Measurements from ENCODE around the gene NOS3. TPM values are rescaled to one million over a fixed set of nuclear protein-coding genes. Genes with fewer than 3 reads are reported as not detected.
"Not testable (repeated sequence)": the region's sequence is repeated elsewhere in the genome, so short reads cannot be mapped to it uniquely, and the experiment has no call there.

NOS3 gene
- total RNA-seq, 2 experiments from 2014 or later: 5.4 to 6.2 TPM

GRCh38 chr7:151024435-151025056 is 33.7 kb downstream of the NOS3 start, which contains the start of gene ATG9B:
Gene ATG9B (minus strand): TSS chr7:151024494. CDS start chr7:151024423, 71 bp downstream.
- H3K4me3 Mint-ChIP-seq: no peak within 1 kb of the TSS
- H3K27me3 Mint-ChIP-seq: peaks cover 7% of the 10 kb centered on the region
- DNase-seq (no peak), ATAC-seq (no peak)
- H3K4me1 Mint-ChIP-seq (ENCODE audit: low read depth): peaks cover 14% of the 10 kb centered on the region
- H3K9me3 Mint-ChIP-seq: no peaks in the 10 kb centered on the region
- H3K36me3 Mint-ChIP-seq (ENCODE audit: low read depth): peaks cover 4% of the 10 kb centered on the region
- CTCF ChIA-PET: interaction anchor here (1.0 kb wide), 1 partner anchor 86 kb away, joined by 3 read pairs; no protein-coding TSS in a partner anchor
- no peak within 1 kb of the TSS for H3K27ac Mint-ChIP-seq
- intact Hi-C loops (cut with micrococcal nuclease): no loop called here
- TF ChIP-seq, protein P1, sequence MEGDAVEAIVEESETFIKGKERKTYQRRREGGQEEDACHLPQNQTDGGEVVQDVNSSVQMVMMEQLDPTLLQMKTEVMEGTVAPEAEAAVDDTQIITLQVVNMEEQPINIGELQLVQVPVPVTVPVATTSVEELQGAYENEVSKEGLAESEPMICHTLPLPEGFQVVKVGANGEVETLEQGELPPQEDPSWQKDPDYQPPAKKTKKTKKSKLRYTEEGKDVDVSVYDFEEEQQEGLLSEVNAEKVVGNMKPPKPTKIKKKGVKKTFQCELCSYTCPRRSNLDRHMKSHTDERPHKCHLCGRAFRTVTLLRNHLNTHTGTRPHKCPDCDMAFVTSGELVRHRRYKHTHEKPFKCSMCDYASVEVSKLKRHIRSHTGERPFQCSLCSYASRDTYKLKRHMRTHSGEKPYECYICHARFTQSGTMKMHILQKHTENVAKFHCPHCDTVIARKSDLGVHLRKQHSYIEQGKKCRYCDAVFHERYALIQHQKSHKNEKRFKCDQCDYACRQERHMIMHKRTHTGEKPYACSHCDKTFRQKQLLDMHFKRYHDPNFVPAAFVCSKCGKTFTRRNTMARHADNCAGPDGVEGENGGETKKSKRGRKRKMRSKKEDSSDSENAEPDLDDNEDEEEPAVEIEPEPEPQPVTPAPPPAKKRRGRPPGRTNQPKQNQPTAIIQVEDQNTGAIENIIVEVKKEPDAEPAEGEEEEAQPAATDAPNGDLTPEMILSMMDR (IDR thresholded peaks at IDR 0.05): no peak
- POLR2A ChIA-PET: no interaction called here

- no peaks in the 10 kb centered on the region for H3K27me3 Mint-ChIP-seq
- ChIA-PET CTCF (interaction anchor here (8.4 kb wide), 1 partner anchor 10 kb away, joined by 73 read pairs; no protein-coding TSS in a partner anchor), POLR2A (interaction anchor here (1.0 to 1.5 kb wide), 3 partner anchors 11 to 62 kb away, joined by 3 to 4 read pairs (median 4); no protein-coding TSS in a partner anchor)
- DNase-seq (no peak), ATAC-seq (no peak)
- TF ChIP-seq, protein P1 (IDR thresholded peaks at IDR 0.05): no peak
- intact Hi-C loops (cut with micrococcal nuclease): no loop called here
- H3K36me3 Mint-ChIP-seq (ENCODE audit: low read depth): peaks cover 4% of the 10 kb centered on the region
- no peaks in the 10 kb centered on the region for H3K9me3 Mint-ChIP-seq
- no peak overlapping the region for H3K27ac Mint-ChIP-seq
- H3K4me3 Mint-ChIP-seq: no peak overlapping the region
- H3K4me1 Mint-ChIP-seq (ENCODE audit: low read depth): peaks cover 17% of the 10 kb centered on the region
Measured at GRCh38 chr7:151025924-151026671, 35.3 kb downstream of the NOS3 start.

DNA sequence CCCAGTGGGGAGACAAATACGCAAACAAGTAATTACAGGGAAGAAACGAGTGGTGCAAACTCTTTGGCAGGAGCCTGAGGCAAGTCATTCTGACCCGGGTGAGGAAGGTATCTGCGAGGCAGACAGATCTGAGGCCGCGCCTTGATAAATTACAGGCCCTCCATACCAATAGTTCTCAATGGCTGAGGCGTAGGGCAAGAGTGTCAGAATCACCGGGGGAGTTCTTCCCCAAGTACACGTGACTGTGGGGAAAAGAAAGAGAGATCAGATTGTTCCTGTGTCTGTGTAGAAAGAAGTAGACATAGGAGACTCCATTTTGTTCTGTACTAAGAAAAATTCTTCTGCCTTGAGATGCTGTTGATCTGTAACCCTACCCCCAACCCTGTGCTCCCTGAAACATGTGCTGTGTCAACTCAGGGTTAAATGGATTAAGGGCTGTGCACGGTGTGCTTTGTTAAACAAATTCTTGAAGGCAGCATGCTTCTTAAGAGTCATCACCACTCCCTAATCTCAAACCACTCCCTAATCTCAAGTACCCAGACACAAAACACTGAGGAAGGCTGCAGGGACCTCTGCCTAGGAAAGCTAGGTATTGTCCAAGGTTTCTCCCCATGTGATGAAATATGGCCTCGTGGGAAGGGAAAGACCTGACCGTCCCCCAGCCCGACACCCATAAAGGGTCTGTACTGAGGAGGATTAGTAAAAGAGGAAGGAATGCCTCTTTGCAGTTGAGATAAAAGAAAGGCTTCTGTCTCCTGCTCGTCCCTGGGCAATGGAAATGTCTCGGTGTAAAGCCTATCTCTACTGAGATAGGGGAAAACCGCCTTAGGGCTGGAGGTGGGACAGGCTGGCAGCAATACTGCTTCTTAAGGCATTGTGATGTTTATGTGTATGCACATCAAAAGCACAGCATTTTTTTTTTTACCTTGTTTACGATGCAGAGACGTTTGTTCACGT is 36.2 kb downstream of the NOS3 start:
- ChIA-PET POLR2A (interaction anchor here (1.0 to 1.6 kb wide), 4 partner anchors 8 to 63 kb away, joined by 3 to 20 read pairs (median 4); partner anchors contain the start of gene TMUB1), CTCF (interaction anchor here (1.0 to 8.4 kb wide), 4 partner anchors 11 to 86 kb away, joined by 3 to 73 read pairs (median 16); no protein-coding TSS in a partner anchor)
- DNase-seq; H3K9me3 Mint-ChIP-seq; H3K27me3 Mint-ChIP-seq; H3K36me3 Mint-ChIP-seq (ENCODE audit: low read depth); intact Hi-C loops (cut with micrococcal nuclease); ATAC-seq: not testable (repeated sequence)
- peak overlapping the region; percentile 95 for H3K27ac Mint-ChIP-seq
- H3K4me1 Mint-ChIP-seq (ENCODE audit: low read depth): peaks cover 17% of the 10 kb centered on the region
- H3K4me3 Mint-ChIP-seq: peak overlapping the region; percentile 88

- ChIA-PET POLR2A (interaction anchor here (1.2 to 1.9 kb wide), 5 partner anchors 9 to 56 kb away, joined by 3 to 20 read pairs (median 7); partner anchors contain the start of gene TMUB1), CTCF (interaction anchor here (0.9 to 8.4 kb wide), 11 partner anchors 11 to 85 kb away, joined by 3 to 73 read pairs (median 4); partner anchors contain the start of gene SLC4A2)
- peak; percentile 1 for ATAC-seq
- not testable (repeated sequence) for H3K27me3 Mint-ChIP-seq; H3K36me3 Mint-ChIP-seq (ENCODE audit: low read depth); DNase-seq; H3K9me3 Mint-ChIP-seq
- intact Hi-C loops (cut with micrococcal nuclease): loop anchor here (2.0 kb wide), 1 partner anchor 31 kb away; the partner anchor contains the start of gene SLC4A2
- Mint-ChIP-seq H3K4me1 (ENCODE audit: low read depth) (peaks cover 17% of the 10 kb centered on the region), H3K27ac (peak overlapping the region; percentile 95), H3K4me3 (peak overlapping the region; percentile 88)
Measured at GRCh38 chr7:151027728-151028130, 36.9 kb downstream of the NOS3 start.

DNA sequence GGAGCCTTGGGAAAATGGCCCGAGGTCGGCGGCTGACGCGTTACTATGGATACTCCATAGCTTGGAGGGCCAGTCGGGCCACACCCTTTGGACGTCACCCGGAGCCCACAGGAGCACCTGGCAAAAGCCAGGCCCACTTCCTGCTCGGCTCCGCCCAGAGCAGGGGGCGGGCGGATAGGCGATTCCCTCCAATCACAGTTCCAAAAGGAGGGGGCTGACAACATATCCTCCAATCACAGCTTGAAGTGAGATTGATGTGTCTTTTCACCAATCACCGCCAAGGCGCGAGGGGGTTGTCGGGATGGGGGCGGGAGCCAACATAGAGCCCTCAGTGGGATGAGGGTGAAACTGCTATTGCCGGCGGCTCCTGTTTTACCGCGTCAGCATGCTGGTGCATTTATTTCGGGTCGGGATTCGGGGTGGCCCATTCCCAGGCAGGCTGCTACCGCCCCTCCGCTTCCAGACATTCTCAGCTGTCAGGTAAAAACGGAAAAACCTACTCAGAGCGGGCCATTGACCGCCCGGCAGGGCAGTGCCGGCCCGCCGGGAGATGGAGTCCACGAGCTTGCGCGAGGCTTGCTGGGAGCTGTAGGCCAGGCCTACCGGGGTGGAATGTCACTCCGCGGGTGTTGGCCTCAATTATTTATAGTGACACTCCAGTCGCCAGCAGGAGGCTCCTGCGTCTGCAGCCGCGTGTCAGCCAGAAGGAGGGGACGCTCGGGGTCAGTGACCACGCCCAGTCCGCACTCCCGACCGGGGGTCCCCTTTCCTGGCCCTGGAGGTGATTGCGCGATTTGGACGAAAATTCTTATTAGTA is 37.5 kb downstream of the NOS3 start, which contains the start of gene ABCB8:
ABCB8 (plus strand) TSS at position 320 of the 817 bp plus-strand sequence; CDS start at position 386, 66 bp downstream.
- peaks cover 17% of the 10 kb centered on the region for H3K4me1 Mint-ChIP-seq (ENCODE audit: low read depth)
- no peaks in the 10 kb centered on the region for H3K9me3 Mint-ChIP-seq
- no peaks in the 10 kb centered on the region for H3K27me3 Mint-ChIP-seq
- H3K27ac Mint-ChIP-seq: peak within 1 kb of the TSS; percentile 95
- DNase-seq (peak; percentile 99), ATAC-seq (peak; percentile 95)
- H3K36me3 Mint-ChIP-seq (ENCODE audit: low read depth): peaks cover 4% of the 10 kb centered on the region
- CTCF ChIA-PET: interaction anchor here (0.9 to 8.4 kb wide), 13 partner anchors 10 to 89 kb away, joined by 3 to 73 read pairs (median 4); partner anchors contain the start of gene SLC4A2
- POLR2A ChIA-PET: interaction anchor here (1.2 to 1.9 kb wide), 5 partner anchors 9 to 55 kb away, joined by 3 to 20 read pairs (median 7); partner anchors contain the start of gene TMUB1
- intact Hi-C loops (cut with micrococcal nuclease): loop anchor here (2.0 kb wide), 1 partner anchor 30 kb away; the partner anchor contains the start of gene SLC4A2
- TF ChIP-seq, protein P1 (IDR thresholded peaks at IDR 0.05): peak; percentile 55
- peak within 1 kb of the TSS; percentile 88 for H3K4me3 Mint-ChIP-seq
